Measurements from ENCODE around the gene CEP350. TPM values are rescaled to one million over a fixed set of nuclear protein-coding genes. Genes with fewer than 3 reads are reported as not detected.

CEP350 gene
- polyA plus RNA-seq, 2 of the 4 experiments (the other 2 are of a cell fraction) = 6.4 to 22.6 TPM

DNA sequence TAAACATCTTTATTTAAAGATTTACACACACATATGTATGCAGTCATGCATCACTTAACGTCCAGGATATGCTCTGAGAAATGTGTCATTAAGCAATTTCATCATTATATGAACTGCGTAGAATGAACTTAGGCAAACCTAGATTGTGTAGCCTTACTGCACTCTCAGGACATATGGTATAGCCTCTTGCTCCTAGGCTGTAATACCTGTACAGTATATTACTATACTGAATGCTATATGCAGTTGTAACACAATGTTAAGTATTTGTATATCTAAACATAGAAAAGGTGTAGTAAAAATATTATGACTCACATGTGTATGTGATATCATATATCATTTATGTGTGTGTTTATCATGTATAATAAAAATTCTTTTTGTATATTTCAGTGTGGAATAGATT is 126.9 kb downstream of the CEP350 start (continued):
- TF ChIP-seq RARB (CRISPR knock-in tag; IDR thresholded peaks at IDR 0.05) = no peak

DNA sequence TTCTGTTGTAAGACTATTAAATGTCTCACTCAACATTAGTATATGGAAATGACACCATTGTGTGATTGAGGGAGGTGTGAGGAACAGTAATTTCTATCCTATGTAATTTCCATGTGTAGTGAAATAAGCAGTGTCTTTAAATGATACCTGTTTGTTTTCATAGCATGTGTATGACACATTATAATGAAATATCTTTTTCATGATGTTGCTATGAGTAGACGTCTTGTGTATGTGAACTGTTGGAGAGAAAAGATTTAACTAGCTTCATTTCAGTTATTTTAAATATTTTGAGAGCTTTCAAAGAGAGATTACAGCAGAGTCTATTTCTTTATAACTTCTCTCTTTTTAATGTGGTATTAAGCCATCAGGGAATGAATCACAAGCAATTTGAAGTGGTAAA is 128.6 kb downstream of the CEP350 start:
- ChIA-PET POLR2A (no interaction called here), CTCF (interaction anchor here (1.0 to 1.8 kb wide), 2 partner anchors 85 to 105 kb away, joined by 3 to 6 read pairs; no protein-coding TSS in a partner anchor)
- Histone ChIP-seq H3K4me2 (no peak overlapping the region), H3K4me3 (no peak overlapping the region), H3K27ac (no peak overlapping the region), H3K9me3 (no peaks in the 10 kb centered on the region), H3K4me1 (no peaks in the 10 kb centered on the region)
- DNase-seq (ENCODE audit: low read depth in 1 of 2, low spot score in 1 of 2) (no peak), ATAC-seq (no peak), FAIRE-seq (no peak)
- 42% methylated on average over 1 of the region's 1 CpG for WGBS (ENCODE audit: missing lambda C conversion rate)
- TF ChIP-seq GATA3 (IDR thresholded peaks at IDR 0.05; ENCODE audit: borderline replicate concordance) (no peak), JUN (IDR thresholded peaks at IDR 0.05) (no peak), RARB (CRISPR knock-in tag; IDR thresholded peaks at IDR 0.05) (no peak), HMGXB4 (CRISPR knock-in tag; IDR thresholded peaks at IDR 0.05; ENCODE audit: borderline replicate concordance) (no peak), SMC3 (IDR thresholded peaks at IDR 0.05) (no peak), RFX5 (IDR thresholded peaks at IDR 0.05) (no peak), CHD4 (IDR thresholded peaks at IDR 0.05; ENCODE audit: borderline replicate concordance) (no peak), FOSL2 (IDR thresholded peaks at IDR 0.05) (no peak), FOSL2 (CRISPR knock-in tag; IDR thresholded peaks at IDR 0.05) (no peak), ZNF302 (CRISPR knock-in tag; IDR thresholded peaks at IDR 0.05) (no peak), CBX8 (IDR thresholded peaks at IDR 0.05) (no peak), HOXB13 (CRISPR knock-in tag; IDR thresholded peaks at IDR 0.05; ENCODE audit: low read depth) (no peak), KDM1A (IDR thresholded peaks at IDR 0.05; ENCODE audit: low read depth) (no peak), BHLHE40 (IDR thresholded peaks at IDR 0.05; ENCODE audit: low read depth, low read length) (no peak), ZSCAN20 (CRISPR knock-in tag; IDR thresholded peaks at IDR 0.05) (no peak), NR3C1 (IDR thresholded peaks at IDR 0.05) (no peak)
- TF ChIP-seq, protein P1, sequence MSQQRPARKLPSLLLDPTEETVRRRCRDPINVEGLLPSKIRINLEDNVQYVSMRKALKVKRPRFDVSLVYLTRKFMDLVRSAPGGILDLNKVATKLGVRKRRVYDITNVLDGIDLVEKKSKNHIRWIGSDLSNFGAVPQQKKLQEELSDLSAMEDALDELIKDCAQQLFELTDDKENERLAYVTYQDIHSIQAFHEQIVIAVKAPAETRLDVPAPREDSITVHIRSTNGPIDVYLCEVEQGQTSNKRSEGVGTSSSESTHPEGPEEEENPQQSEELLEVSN (IDR thresholded peaks at IDR 0.05; ENCODE audit: borderline replicate concordance, low read depth) = no peak

GRCh38 chr1:180084867-180085266 is 130.3 kb downstream of the CEP350 start:
- Histone ChIP-seq H3K4me3 (no peak overlapping the region), H3K4me1 (no peaks in the 10 kb centered on the region), H3K27ac (no peak overlapping the region), H3K9me3 (no peaks in the 10 kb centered on the region), H3K4me2 (no peak overlapping the region)
- ChIA-PET CTCF (interaction anchor here (1.0 to 1.8 kb wide), 4 partner anchors 9 to 270 kb away, joined by 3 to 6 read pairs (median 4); no protein-coding TSS in a partner anchor), POLR2A (no interaction called here)
- WGBS (ENCODE audit: missing lambda C conversion rate) = 86% methylated on average over 1 of the region's 1 CpG
- DNase-seq (ENCODE audit: low read depth in 1 of 2, low spot score in 1 of 2) (no peak), FAIRE-seq (no peak), ATAC-seq (no peak)
- TF ChIP-seq BHLHE40 (IDR thresholded peaks at IDR 0.05; ENCODE audit: low read depth, low read length) (no peak), FOSL2 (IDR thresholded peaks at IDR 0.05) (no peak), FOSL2 (CRISPR knock-in tag; IDR thresholded peaks at IDR 0.05) (no peak), FOXS1 (CRISPR knock-in tag; IDR thresholded peaks at IDR 0.05) (no peak), GATA3 (IDR thresholded peaks at IDR 0.05; ENCODE audit: borderline replicate concordance) (no peak), HMGXB4 (CRISPR knock-in tag; IDR thresholded peaks at IDR 0.05; ENCODE audit: borderline replicate concordance) (no peak), ESRRA (IDR thresholded peaks at IDR 0.05; ENCODE audit: borderline replicate concordance, low read length) (no peak), KDM1A (IDR thresholded peaks at IDR 0.05; ENCODE audit: low read depth) (no peak), RNF2 (IDR thresholded peaks at IDR 0.05; ENCODE audit: borderline replicate concordance, low read depth) (no peak), POLR2AphosphoS2 (conservative IDR thresholded peaks at IDR 0.05; ENCODE audit: low read length) (no peak), MAFK (IDR thresholded peaks at IDR 0.05; ENCODE audit: partially characterized antibody) (no peak), RCOR1 (IDR thresholded peaks at IDR 0.05; ENCODE audit: low read depth, low read length) (no peak), MYC (IDR thresholded peaks at IDR 0.05; ENCODE audit: borderline replicate concordance, low read length) (no peak), EHMT2 (IDR thresholded peaks at IDR 0.05; ENCODE audit: low read depth) (no peak)
- TF ChIP-seq, protein P1 (IDR thresholded peaks at IDR 0.05; ENCODE audit: borderline replicate concordance, low read depth) = no peak

All from A549 (cell line).